ENCODE data around the gene TARBP1.
A peak's percentile ranks its signal among the peaks of the same experiment; 100 is the strongest.

Gene TARBP1

GRCh38 chr1:234368320-234369032 is 110.5 kb downstream of the TARBP1 start:
- no peak for TF ChIP-seq EZH2 (IDR thresholded peaks at IDR 0.05; ENCODE audit: borderline replicate concordance, low read depth, low read length, severe bottlenecking)
- no peak for TF ChIP-seq CTCF (IDR thresholded peaks at IDR 0.05; ENCODE audit: borderline replicate concordance, extremely low read depth, low read length, poor library complexity, severe bottlenecking)
- peaks cover 7% of the 10 kb centered on the region for H3K79me2 ChIP-seq (ENCODE audit: insufficient read depth, low read length)
- no peak overlapping the region for H3K4me3 ChIP-seq (ENCODE audit: low read depth in 1 of 2, low read length in 2 of 2)
- no peak overlapping the region for H3K4me2 ChIP-seq (ENCODE audit: insufficient read depth, low read length)
- peaks cover 10% of the 10 kb centered on the region for H3K4me1 ChIP-seq (ENCODE audit: insufficient read depth, low read length)
- ATAC-seq (ENCODE audit: insufficient read depth, low read depth) = no peak
- DNase-seq = no peak
- no peaks in the 10 kb centered on the region for H3K9me3 ChIP-seq (ENCODE audit: insufficient read depth, low read length, severe bottlenecking)
- H3K27ac ChIP-seq (ENCODE audit: low read length) = no peak overlapping the region
- no peak overlapping the region for H2AFZ ChIP-seq (ENCODE audit: low read depth, low read length)
- no peak overlapping the region for H3K9ac ChIP-seq (ENCODE audit: low read depth, low read length)
- H4K20me1 ChIP-seq (ENCODE audit: insufficient read depth, low read length) = no peaks in the 10 kb centered on the region
- H3K36me3 ChIP-seq (ENCODE audit: insufficient read depth, low read length) = no peaks in the 10 kb centered on the region; the same call in 1 of the 2 replicates
- H3K27me3 ChIP-seq (ENCODE audit: insufficient read depth, low read length, poor library complexity) = no peaks in the 10 kb centered on the region

GRCh38 chr1:234362558-234362957 is 116.4 kb downstream of the TARBP1 start:
- no peak for ATAC-seq (ENCODE audit: insufficient read depth, low read depth)
- Histone ChIP-seq H3K9ac (ENCODE audit: low read depth, low read length) (no peak overlapping the region), H3K9me3 (ENCODE audit: insufficient read depth, low read length, severe bottlenecking) (no peaks in the 10 kb centered on the region), H3K4me2 (ENCODE audit: insufficient read depth, low read length) (no peak overlapping the region), H3K4me3 (ENCODE audit: low read depth in 1 of 2, low read length in 2 of 2) (no peak overlapping the region), H3K4me1 (ENCODE audit: insufficient read depth, low read length) (no peaks in the 10 kb centered on the region), H3K79me2 (ENCODE audit: insufficient read depth, low read length) (no peaks in the 10 kb centered on the region), H3K36me3 (ENCODE audit: insufficient read depth, low read length) (no peaks in the 10 kb centered on the region), H4K20me1 (ENCODE audit: insufficient read depth, low read length) (no peaks in the 10 kb centered on the region), H3K27me3 (ENCODE audit: insufficient read depth, low read length, poor library complexity) (no peaks in the 10 kb centered on the region), H3K27ac (ENCODE audit: low read length) (no peak overlapping the region), H2AFZ (ENCODE audit: low read depth, low read length) (no peak overlapping the region)
- no peak for DNase-seq
- no peak for TF ChIP-seq CTCF (IDR thresholded peaks at IDR 0.05; ENCODE audit: borderline replicate concordance, extremely low read depth, low read length, poor library complexity, severe bottlenecking)
- no peak for TF ChIP-seq EZH2 (IDR thresholded peaks at IDR 0.05; ENCODE audit: borderline replicate concordance, low read depth, low read length, severe bottlenecking)

- ATAC-seq (ENCODE audit: insufficient read depth, low read depth) (no peak), DNase-seq (no peak)
- Histone ChIP-seq H3K36me3 (ENCODE audit: insufficient read depth, low read length) (no peaks in the 10 kb centered on the region), H3K4me1 (ENCODE audit: insufficient read depth, low read length) (no peaks in the 10 kb centered on the region), H3K27ac (ENCODE audit: low read length) (no peak overlapping the region), H3K9ac (ENCODE audit: low read depth, low read length) (no peak overlapping the region), H3K4me2 (ENCODE audit: insufficient read depth, low read length) (no peak overlapping the region), H3K9me3 (ENCODE audit: insufficient read depth, low read length, severe bottlenecking) (no peaks in the 10 kb centered on the region), H2AFZ (ENCODE audit: low read depth, low read length) (0 out of 2 replicates have a peak overlapping the region, but pooled peaks have one; percentile 6), H3K4me3 (ENCODE audit: low read depth in 1 of 2, low read length in 2 of 2) (no peak overlapping the region), H3K79me2 (ENCODE audit: insufficient read depth, low read length) (no peaks in the 10 kb centered on the region), H3K27me3 (ENCODE audit: insufficient read depth, low read length, poor library complexity) (no peaks in the 10 kb centered on the region), H4K20me1 (ENCODE audit: insufficient read depth, low read length) (no peaks in the 10 kb centered on the region)
- no peak for TF ChIP-seq CTCF (IDR thresholded peaks at IDR 0.05; ENCODE audit: borderline replicate concordance, extremely low read depth, low read length, poor library complexity, severe bottlenecking)
- TF ChIP-seq EZH2 (IDR thresholded peaks at IDR 0.05; ENCODE audit: borderline replicate concordance, low read depth, low read length, severe bottlenecking) = no peak
Measured at GRCh38 chr1:234361102-234361603, 117.8 kb downstream of the TARBP1 start.
